Airway epithelial cell (primary cell): ENCODE measurements around the gene FAM163A. TPM values are rescaled to one million over a fixed set of nuclear protein-coding genes. Genes with fewer than 3 reads are reported as not detected.

Experiments
- total RNA-seq: library from RNA; depleted of rRNA; stranded (reverse); fragments of >200 nt; gene quantifications from 2 replicates; pipeline ENCODE4 v1.2.3, GENCODE V29; 2015

FAM163A gene
- not detected in 2 replicates for total RNA-seq

GRCh38 chr1:179742717-179743678, at the start of gene FAM163A:
Gene FAM163A (plus strand): TSS chr1:179743291. CDS start chr1:179813098, 69,807 bp downstream.

Other genes with a start within 250 kb of the FAM163A start
- gene NPHS2, start 167.3 kb upstream of the FAM163A start, total RNA-seq = not detected in 2 replicates
- gene TDRD5, start 151.5 kb upstream of the FAM163A start, total RNA-seq = not detected in 2 replicates
- gene TOR1AIP2, start 134.5 kb downstream of the FAM163A start, total RNA-seq = 53.5 and 60.9 TPM in 2 replicates
- gene TOR1AIP1, start 139.0 kb downstream of the FAM163A start, total RNA-seq = 29.0 and 35.3 TPM in 2 replicates
- gene CEP350, start 211.5 kb downstream of the FAM163A start, total RNA-seq = 24.3 and 34.5 TPM in 2 replicates